Activated gamma-delta T cell treated with Interleukin-2 at 50 U/mL for 16 hours (primary cell): ENCODE data around the gene MYCBPAP.

Source experiments
- DNase-seq: peaks from one replicate; pipeline ENCODE4 v3.0.0-alpha.2; 2020

Gene MYCBPAP, protein sequence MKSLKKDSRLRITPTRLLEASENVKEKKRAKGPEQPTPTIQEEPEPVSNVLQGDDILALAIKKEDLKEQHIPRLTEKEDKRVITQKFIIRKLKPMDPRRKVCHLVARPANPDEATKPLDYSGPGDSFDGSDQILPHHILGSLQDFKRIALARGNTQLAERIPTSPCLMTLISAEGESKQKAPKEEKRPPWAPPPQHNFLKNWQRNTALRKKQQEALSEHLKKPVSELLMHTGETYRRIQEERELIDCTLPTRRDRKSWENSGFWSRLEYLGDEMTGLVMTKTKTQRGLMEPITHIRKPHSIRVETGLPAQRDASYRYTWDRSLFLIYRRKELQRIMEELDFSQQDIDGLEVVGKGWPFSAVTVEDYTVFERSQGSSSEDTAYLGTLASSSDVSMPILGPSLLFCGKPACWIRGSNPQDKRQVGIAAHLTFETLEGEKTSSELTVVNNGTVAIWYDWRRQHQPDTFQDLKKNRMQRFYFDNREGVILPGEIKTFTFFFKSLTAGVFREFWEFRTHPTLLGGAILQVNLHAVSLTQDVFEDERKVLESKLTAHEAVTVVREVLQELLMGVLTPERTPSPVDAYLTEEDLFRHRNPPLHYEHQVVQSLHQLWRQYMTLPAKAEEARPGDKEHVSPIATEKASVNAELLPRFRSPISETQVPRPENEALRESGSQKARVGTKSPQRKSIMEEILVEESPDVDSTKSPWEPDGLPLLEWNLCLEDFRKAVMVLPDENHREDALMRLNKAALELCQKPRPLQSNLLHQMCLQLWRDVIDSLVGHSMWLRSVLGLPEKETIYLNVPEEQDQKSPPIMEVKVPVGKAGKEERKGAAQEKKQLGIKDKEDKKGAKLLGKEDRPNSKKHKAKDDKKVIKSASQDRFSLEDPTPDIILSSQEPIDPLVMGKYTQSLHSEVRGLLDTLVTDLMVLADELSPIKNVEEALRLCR

DNA sequence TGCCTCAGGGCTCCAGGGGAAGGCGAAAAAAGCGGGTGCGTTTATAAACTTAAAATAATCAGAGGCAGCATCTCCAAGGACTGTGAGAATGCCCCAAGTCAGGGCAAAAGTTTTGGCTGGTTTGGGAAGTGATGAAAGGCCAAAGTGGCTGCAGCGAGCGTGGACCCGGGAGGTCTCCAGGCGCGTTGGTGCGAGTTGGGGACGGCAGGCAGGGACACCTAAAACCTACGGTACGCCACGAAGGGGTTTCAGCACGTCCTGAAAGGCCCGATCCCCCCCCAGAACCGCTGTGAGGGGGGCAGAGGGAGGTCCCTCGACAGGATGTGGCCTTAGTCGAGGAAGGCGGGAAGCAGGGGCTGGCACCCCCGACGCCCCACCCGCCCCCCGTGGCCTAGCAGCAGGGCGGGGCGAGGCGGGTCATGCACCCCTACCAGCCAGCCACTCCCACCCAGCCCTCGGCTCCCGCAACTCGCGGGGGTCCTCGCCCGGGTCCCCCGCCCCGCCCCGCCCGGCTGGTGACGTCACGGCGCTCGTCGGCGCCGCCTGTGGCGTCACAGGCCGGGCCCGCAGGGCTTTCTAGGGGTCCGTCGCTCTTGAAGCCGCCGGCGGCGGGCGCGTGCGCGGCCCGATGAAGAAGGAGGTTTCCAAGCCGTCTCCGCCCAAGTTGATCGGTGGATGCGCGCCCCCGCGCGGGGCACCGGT, at the start of gene MYCBPAP:
MYCBPAP (plus strand) TSS at position 569 of the 702 bp plus-strand sequence. CDS start 236 bp downstream, outside the sequence.
- DNase-seq = peak; percentile 60

- no peak for DNase-seq
These were observed 49.2 kb upstream of the MYCBPAP start for GRCh38 chr17:50458701-50459676.

- DNase-seq = no peak
These were observed 48.5 kb upstream of the MYCBPAP start for GRCh38 chr17:50459756-50460155.

DNA sequence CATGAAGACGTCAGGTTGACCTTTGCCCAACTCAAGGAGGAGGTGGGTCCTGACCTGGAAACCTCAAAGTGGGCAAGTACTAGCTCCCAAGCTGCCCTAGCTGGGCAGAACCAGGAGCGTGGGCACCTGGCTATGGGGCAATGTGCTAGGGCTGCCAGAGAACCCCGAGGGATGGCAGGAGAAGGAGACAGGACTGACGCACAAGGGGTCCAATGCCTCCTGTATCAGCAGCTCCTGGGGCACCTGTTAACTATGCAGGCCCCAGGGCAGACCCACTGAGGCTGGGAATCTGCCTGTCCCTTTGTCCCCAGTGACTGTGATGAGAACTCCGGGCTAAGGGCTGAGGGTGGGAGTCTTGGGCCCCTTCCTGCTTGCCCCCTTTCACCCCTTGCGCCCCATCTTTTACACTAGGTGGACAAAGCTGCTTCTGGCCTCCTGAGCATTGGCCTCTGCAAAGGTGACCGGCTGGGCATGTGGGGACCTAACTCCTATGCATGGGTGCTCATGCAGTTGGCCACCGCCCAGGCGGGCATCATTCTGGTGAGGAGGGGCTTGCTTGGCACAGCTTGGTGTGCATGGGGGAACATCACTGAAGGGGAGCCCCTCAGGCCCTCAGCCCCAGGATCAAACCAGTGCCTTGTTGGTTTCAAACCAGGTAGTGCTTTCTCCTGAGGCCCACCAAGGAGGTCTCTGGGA, 47.3 kb upstream of the MYCBPAP start:
- no peak for DNase-seq

DNA sequence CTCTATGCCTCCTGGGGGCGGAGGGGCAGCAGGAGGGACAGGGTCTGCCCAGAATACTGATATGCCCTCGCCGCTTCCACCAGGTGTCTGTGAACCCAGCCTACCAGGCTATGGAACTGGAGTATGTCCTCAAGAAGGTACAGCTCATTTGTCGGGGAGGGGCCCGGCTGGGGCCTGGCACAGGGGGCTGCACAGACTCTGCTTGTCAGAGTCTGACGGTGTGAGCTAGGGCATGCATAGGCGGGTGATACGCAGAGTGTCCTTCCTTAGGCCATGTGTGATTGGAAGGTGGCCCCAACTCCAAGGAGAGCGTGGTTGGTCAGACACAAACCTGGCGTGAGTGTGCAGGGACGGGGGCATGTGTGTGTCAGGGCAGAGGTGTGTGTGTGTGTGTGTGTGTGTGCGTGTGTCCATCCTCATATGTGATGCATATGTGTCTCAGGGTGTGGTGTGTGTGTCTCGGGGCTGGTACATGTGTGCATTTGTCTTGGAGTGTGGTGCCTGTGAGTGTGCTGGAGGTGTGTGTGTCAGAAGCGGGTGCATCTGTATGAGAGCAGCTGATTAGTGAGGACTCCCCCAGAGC, 46.6 kb upstream of the MYCBPAP start:
- no peak for DNase-seq

GRCh38 chr17:50462446-50462845, 45.8 kb upstream of the MYCBPAP start:
- DNase-seq = no peak

GRCh38 chr17:50464121-50464520, 44.1 kb upstream of the MYCBPAP start:
- no peak for DNase-seq

GRCh38 chr17:50464736-50465135, 43.5 kb upstream of the MYCBPAP start:
- no peak for DNase-seq

DNA sequence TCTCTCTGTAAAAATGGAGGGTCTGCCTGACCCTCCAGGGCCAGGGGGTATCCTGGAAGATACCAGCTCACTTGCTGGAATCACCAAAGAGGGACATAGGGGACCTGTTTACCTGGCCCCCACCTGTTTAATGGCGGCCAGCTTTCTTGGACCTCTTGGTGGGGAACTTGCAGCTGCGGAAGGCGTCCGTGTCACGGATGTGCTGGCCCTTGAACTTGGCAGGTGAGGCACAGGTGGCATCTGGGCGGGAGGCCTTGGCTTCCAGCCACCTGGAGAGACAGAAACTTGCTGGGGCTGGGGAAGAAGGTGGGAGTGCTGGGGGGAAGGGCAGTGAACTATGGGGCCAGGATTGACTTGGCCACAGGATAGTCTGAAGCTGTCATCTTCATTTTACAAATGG, 43.1 kb upstream of the MYCBPAP start:
- no peak for DNase-seq

DNA sequence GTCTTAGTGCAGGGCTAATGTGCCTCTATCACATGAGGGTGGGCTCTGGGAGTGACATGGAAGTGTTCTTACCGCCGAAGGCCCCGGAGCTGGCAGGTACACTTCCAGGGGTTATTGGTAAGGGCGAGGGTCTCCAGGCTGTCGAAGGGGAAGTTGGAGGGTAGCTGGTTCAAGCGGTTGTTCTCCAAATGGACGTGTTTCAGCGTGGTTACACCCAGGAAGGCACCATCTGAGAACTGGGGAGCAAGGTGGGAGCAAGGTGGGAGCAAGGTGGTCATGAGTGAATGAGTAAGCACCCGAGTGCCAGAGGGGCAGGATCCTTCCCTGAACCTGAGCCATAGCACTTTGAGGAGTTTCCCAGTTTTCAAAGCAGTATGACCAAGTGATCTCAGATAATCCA, 42.6 kb upstream of the MYCBPAP start:
- no peak for DNase-seq

DNA sequence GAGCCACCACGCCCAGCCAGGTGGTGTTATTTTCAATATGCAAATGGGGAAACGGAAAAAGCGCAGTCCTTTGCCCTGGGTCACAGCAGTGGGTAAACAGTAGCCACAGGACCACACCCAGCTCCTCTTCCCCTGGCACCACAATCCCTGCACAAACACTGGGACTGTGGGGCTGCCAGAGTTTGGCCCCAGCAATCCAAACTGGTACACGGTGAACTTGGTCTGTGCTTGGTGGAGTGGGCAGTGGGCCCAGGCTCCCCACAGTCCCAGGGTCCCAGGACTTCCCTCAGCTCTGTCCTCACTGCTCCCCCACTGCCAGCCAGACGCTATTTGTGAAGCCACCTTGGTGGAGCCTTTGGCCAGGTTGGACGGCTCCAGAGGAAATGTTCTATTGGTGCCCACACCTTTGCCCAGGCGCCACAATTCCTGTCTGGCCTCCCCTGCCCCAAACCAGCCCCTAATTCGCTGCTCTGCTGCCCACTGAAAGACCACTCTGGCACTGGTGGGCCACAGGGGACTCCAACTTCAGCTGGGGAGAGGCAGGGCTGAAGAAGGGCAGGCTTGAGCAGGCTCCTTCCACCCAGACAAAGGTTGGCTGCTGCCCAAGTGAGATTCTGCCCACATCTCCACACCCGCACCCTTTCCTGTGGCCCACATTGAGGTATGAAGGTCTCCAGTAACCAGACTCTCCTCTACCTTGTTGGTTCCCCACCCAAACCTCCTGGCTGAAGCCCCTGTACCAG, 41.7 kb upstream of the MYCBPAP start:
- DNase-seq = no peak

GRCh38 chr17:50467114-50467854, 41.0 kb upstream of the MYCBPAP start:
- DNase-seq = no peak

GRCh38 chr17:50467855-50468303, 40.4 kb upstream of the MYCBPAP start:
- no peak for DNase-seq

GRCh38 chr17:50468304-50469207, 39.7 kb upstream of the MYCBPAP start, which contains the start of gene CHAD:
Gene CHAD (minus strand): TSS chr17:50468880. CDS start chr17:50468813, 67 bp downstream.
- DNase-seq = no peak

DNA sequence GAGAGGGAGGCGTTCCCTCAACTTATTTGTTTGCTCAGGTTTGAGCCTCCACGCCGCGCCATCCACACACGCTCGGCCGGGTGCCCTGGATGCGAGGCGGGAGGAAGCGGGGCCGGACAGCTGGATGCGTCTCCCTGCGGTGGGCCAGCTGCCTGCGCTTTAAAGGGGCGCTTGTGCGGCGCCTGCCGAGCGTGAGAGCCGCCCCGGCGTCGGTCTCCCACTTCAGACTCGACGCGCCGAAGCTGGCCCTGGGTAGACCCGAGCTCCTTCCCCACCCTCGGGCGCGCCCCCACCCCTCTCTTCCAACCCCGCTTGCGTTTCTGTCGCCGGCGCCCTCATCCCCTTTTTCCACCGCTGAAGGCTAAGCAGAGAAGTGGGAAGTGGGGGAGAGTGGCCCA, 39.0 kb upstream of the MYCBPAP start:
- DNase-seq = no peak

DNA sequence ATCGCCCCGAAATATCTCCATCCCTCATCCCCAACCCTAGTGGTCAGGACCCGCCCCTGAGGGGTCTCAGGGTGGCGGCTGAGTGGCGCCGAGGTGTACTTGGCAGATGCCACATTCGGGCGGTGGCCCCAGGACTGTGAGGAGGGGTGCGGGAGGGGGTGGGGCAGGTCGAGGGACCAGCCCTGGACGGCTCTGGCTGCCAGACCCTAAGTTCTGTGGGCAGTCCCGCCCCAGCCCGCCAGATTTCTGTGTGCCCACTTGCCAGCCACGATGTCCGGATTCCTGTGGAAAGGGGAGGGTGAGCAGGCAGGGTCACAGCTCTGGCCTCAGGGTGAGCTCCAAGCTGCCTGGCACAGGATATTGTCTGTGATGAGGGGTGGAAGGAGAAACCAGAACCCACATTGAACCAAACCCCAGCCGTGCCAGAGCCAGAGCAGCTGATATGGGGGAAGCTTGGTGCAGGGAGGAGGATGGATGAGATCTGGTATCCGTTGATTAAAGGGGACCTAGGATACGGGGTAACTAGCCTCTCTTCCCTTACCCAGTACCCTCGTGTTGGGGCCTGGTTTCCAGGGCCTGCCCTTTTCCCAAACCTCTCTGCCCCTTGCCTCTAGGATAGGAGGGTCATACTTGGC, 38.5 kb upstream of the MYCBPAP start:
- DNase-seq = no peak

DNA sequence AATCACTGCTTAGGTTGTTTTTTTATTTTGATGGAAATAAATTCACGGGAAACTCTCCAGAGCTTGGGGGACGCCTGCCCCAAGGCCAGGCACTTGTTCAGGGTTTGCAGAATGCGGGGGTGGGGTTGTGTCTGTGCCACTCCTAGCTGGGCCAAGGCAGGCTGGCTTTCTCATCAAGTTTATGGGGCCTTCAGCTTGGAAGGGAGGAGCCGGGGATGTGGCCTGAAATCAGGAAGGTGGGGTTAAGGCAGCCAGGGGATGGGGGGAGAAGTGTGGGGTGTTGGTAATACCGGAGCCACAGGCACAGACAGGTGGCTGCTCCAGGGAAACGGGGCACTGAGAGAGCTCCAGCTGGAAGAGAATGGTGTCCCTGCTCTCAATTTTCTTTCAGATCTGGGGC, 37.8 kb upstream of the MYCBPAP start:
- DNase-seq = no peak
